HG03025 (cell line): ENCODE results near the gene COL4A3.
A peak's percentile ranks its signal among the peaks of the same experiment; 100 is the strongest.
"Not testable (repeated sequence)": the region's sequence is repeated elsewhere in the genome, so short reads cannot be mapped to it uniquely, and the experiment has no call there.

Source experiments
- ATAC-seq: cut with Tn5 transposase; IDR thresholded peaks from one replicate; pipeline ENCODE4 v1.9.1; 2021; ENCODE audit warnings: mild to moderate bottlenecking, moderate library complexity; ENCODE audit not compliant: unreplicated experiment, low FRiP score

Gene COL4A3

DNA sequence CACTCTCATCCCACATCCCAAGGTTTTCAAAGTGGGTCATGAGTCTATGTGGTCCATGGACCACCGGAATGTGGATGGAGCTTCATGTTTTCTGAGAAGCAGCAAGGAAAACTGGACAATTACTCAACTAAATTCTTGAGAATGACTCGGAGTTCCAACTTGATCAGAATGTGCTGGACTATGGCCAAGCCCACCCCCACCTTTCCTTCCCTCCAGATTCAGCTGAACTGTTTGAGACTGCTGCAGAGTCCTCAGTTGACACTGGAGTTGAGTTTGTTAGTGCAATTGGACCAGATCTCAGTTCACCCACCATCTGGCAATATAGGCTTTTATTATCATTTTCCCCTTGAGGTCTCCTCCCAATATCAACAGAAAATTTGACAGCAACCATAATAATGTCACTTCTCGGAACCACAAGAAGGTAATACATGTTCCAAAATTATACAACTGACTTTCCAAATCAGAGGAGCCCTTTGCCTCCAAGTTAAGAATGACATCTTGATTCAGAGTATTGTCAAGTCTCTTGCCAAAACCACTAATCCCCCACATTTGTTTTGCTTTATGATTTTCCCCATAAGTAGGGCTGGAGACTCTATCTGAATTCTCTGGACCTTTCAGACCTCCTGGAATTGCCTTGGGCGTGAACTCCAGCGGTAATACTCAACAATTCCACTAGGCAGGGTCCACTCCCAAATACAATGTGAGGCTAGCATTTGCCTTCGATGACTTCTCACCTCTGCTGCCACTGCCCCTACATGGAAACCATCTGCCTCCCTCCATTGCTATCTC lies 9.2 kb upstream of the COL4A3 start:
- ATAC-seq: no peak

GRCh38 chr2:227160164-227160563 lies 4.3 kb upstream of the COL4A3 start:
- ATAC-seq: no peak

DNA sequence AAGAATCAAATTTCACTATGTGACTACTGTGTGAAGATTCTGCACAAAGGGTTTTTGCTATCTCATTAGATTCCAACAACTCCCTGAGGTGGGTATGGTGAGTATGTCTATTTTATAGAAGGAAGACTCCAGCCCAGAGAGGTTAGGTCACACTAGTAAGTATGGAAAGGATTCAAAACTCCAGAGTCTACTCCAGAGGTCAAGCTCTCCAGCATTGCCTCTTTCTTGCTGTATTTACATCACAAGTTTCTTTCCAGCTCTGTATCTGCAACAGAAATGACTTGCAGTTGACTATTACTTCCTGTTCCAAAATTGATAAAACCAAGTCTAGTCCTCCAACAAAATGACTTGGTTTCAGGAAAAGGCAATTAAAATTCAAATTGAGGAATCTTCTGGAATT lies 2.5 kb upstream of the COL4A3 start:
- ATAC-seq: no peak

- ATAC-seq: peak; percentile 67
These were observed 883 bp upstream of the COL4A3 start for GRCh38 chr2:227163485-227163997.

- peak; percentile 52 for ATAC-seq
These were observed 403 bp downstream of the COL4A3 start for GRCh38 chr2:227164763-227165291.

GRCh38 chr2:227171779-227172178 lies 7.4 kb downstream of the COL4A3 start:
- ATAC-seq: not testable (repeated sequence)

DNA sequence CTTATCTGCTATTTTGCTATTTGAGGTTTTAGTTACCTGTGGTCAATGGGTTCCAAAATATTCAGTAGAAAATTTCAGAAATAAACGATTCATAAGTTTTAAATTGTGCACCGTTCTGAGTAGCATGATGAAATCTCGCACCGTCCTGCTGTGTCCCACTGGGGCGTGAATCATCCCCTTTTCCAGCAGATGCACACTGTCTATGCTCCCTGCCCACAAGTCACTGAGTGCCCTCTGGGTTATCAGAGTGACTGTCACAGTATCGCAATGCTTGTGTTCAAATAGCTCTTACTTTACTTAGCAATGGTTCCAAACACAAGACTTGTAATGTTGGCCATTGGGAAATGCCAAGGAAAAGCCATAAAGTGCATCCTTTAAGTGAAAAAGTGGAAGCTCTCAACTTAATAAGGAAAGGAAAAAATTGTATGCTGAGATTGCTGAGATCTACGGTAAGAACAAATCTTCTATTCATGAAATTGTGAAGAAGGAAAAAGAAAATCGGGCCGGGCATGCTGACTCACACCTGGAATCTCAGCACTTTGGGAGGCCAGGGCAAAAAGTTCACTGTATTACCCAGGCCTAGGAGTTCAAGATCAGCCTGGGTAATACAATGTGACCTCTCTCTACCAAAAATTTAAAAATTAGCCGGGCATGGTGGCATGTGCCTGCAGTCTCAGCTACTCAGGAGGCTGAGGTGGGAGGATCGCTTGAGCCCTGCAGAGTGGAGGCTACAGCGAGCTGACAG lies 13.3 kb downstream of the COL4A3 start:
- no peak for ATAC-seq

DNA sequence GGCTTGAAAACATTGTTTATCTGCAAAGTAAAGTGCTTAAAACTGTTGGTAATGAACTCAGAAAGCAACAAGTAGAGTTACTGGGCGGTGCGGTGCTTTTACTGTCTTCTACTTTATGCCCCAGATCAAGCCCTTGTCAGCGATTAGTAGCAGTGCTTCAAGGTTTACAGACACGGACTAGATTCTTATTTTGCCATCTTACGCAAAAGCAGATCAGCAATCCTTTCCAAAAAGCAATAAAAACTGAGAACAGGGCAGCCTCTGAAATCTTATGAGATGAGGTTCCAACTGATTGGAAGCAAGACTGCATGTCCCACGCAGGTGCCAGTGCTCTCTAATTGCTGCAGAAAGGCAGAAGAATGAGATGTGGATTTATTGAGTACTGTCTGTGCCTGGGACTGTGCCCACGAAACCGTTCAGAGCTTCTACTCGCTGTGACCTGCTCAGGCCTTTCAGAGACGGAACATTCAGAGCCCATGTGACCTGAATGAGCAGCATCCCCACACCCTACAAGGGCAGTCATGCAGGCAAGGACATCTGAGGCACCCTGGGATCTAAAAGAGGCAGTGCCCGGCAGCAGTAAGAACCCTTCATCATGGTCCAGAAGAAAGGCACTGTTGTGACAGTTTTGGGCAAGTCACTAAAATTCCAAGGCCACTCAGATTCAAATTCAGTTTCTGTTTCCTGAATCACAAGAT lies 15.7 kb downstream of the COL4A3 start:
- no peak for ATAC-seq

DNA sequence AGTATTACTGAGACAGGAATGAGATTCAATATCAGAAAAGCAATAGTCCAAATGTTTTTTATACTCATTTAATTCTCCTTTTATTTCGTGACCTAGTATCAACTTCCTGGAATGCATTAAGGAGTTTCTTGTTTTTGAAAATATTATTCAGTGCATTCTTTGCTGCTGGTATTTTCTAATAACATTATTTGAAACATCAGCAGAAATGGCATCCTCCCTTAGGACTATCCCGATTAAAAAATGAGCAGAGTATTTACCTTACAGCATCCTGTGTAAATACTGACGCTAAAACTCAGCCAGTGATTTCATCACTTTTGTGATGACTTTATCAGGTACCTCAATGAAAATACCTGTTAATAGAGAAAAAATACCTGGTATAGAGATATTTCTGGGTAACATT lies 16.3 kb downstream of the COL4A3 start:
- no peak for ATAC-seq

DNA sequence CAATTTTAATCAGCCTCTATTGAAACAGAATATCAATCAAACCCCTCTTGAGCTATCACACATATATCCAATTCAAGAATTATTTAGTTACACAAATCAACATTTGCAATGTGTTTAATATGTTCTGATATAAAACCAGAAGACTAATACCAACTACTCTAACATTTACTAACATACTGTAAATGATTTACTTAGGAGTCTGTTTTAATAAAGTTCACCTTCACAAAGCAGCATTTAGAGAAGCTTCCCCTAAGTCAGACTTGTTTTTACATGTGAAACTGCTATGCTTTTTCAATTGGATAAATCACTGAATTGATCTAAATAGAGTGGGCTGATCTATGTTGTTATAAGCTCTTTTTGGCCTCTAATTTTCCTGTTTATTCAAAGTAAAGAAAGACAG lies 18.3 kb downstream of the COL4A3 start:
- ATAC-seq: no peak

GRCh38 chr2:227183657-227184367 lies 19.4 kb downstream of the COL4A3 start:
- no peak for ATAC-seq

GRCh38 chr2:227185615-227186232 lies 21.3 kb downstream of the COL4A3 start:
- ATAC-seq: no peak

DNA sequence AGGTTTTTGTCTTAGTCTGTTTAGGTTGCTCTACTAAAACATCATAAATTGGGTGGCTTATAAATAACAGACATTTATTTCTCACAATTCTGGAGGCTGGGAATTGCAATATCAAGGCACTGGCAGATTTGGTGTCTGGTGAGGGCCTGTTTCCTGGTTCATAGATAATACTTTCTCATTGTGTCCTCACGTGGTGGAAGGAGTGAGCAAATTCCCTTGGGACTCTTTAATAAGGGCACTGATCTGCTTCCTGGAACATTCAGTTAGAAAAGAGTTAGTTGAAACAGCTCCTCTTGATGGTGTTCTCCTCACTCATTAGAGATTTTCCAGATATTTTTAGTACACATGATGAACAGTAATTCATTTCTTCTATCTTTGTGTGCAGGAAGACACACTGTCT lies 22.3 kb downstream of the COL4A3 start:
- no peak for ATAC-seq

DNA sequence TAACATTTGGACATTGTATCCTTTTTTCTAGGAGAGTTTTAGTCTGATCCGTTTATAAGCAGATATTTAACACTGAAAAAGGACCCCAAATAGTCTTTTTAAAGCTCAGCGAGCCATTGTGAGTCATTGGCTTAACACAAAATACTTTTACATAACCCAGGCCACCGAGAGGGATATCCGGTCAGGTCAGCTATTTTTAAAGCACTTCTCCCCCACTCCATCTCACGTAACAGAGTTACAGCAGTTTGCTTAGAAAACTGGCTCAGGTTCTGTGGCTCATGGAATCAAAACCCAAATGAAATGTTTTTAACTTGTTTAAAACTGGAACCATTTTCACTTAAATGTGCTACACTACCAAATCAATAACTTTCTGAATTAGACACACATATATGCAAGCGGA lies 23.9 kb downstream of the COL4A3 start:
- ATAC-seq: no peak

GRCh38 chr2:227191367-227191766 lies 26.9 kb downstream of the COL4A3 start:
- ATAC-seq: no peak

GRCh38 chr2:227192491-227192890 lies 28.1 kb downstream of the COL4A3 start:
- no peak for ATAC-seq

DNA sequence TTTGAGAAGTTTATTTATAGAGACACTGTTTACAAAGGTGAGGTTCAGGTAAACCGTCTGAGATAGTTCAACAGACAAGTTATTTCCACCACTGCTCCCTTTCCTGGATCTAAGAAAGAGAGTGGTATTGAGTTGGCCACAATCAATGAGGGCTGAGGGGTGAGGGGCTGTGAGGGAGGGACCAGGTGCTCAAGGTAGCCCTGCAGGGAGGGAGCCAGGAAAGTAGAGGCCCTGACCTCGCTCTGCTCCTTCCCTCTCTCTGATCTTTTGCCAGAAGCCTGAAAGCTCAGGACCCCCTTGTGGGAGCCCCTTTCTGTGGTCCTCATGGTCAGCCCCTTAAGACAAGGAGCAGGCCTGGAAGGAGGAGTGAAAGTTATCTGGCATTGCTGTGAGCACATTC lies 29.8 kb downstream of the COL4A3 start:
- no peak for ATAC-seq

DNA sequence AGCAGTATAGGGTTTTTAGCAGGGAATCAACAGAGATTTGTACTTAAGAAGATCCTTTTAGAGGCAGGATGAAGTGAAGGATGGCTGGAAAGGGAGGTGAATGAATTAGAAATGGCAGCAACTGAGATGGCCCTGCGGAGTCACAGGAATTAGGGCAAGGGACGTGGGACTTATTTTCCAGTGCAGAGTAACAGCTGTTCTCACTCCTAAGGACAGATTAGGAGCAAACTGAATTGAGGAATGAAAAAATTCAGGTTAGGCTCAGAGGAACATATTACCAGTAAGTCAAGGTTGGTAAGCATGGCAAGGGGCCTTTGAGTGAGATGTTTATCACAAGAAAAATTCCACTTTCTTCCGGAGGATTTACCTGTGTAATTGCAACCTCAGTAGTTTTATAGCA lies 34.4 kb downstream of the COL4A3 start:
- ATAC-seq: no peak

GRCh38 chr2:227201771-227202170 lies 37.3 kb downstream of the COL4A3 start:
- no peak for ATAC-seq

- ATAC-seq: no peak
These were observed 40.0 kb downstream of the COL4A3 start for GRCh38 chr2:227204452-227204851.
